GM21528 (cell line): Measurements from ENCODE around the gene C16orf96.

ENCODE experiments used
- ATAC-seq: cut with Tn5 transposase; IDR thresholded peaks from one replicate; pipeline ENCODE4 v1.9.1; 2021; ENCODE audit warnings: mild to moderate bottlenecking, moderate library complexity; ENCODE audit not compliant: unreplicated experiment, low FRiP score

Gene C16orf96

DNA sequence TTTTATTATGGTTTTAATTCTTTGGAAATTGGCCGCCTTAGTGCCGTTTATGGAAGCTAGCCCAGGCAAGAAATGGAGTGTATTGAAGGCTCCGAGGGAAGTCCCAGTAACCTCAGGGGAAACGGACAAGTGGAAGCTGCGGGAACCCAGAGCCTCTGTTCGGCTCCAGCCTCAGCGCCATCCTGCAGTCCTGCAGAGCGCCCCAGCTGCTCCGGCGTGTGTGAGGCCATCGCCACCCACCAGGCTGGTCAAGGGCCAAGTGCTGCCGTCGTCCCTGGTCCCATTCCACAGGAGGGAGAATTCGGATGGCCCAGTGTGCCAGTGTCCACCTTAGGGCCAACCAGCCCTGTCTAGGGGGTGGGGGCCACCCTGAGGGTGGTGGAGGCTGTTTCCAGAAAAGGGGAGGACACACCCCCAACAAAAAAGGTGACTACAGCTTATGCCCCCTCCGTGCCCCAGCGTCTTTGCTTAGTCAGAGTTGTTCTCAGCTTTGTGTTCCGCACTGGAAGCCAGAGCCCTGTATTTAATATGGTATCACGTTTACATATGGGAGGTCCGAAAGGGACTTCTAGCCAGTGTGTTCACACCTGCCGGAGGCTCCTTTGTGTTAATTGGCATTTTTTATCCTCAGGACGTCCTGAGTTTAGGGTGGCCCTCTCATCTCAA lies 81.5 kb downstream of the C16orf96 start:
- ATAC-seq = no peak

DNA sequence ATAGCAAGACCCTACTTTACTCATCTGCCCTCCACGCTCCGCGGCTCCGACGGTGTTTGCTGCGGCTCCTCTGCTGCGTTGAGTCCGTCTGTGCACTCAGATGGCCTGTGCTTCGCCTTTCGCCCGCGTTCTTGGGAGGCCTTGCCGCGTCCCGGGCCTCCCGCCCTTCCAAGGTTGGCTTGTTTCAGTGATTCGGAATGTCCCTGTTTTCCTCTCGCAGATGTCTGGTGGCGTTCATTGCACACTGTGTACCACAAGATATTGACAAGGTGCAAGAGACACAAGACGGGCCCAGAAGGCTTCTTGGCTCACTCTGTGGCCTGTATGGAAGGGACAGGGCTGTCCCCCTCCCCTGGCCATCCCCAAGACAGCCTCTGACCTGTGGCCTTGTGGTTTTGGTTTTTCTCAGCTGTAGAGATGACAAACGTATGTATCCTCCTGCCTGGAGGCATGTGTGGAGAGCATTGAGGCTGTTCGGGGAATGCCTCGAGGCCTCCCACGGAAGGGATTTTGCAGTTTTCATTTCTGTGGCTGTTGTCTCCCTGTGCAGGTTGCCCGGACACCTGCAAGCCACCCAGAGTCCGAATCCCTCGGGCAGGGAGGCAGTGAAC lies 83.9 kb downstream of the C16orf96 start:
- no peak for ATAC-seq

DNA sequence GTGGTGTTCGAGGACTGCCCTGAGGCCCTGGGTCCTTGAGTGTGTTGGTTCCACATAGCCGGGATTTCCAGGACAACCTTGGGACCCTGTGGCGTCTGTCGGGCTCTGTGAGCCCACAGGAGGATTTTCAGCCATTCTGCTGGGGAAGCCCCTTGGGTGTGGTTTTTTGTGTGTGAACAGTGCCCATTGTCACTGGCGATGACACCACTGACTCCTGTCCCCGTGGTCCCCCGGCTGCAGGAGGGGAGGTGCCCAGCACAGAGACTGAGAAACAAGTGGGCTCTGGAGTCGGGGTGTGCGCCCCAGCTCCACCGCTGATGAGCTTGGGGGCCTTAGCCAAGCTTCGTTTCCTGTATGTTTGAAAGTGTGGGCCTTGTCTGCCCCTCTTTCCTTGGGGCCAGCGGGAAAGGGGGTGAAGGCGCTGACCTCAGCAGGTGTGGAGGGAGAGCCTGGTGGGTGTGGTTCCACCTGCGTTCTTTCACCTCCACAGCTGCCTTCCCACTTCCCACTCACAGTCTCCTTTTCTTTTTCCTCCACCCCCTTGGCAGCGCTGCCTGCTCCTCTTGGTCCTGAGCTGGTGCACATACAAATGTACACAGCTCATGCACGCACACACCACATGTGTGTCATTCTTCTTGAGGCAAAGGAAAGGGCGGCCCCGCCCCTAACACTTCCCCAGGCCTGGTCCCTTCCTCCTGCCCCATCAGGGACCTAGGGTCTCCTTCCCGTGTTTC lies 84.6 kb downstream of the C16orf96 start:
- no peak for ATAC-seq

- no peak for ATAC-seq
Measured at GRCh38 chr16:4641306-4641687, 85.2 kb downstream of the C16orf96 start.

DNA sequence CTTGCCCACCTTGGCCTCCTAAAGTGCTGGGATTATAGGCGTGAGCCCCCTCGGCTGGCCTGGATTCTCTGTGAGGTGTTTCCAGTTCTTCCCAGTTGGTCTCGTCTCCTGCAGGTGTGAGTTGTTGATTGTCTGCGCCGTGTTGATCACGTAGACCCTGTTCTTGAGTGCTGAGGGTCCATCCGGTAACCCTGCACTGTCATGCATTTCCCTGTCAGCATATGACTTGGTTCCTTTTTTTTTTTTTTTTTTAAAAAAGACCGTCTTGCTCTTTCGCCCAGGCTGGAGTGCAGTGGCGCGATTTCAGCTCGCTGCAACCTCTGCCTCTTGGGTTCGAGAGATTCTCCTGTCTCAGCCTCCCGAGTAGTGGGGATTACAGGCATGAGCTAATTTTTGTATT lies 85.8 kb downstream of the C16orf96 start:
- ATAC-seq = no peak

- ATAC-seq = no peak
Measured at GRCh38 chr16:4646773-4647643, 90.9 kb downstream of the C16orf96 start.

- ATAC-seq = no peak
Measured at GRCh38 chr16:4647644-4647980, 91.5 kb downstream of the C16orf96 start.

GRCh38 chr16:4648917-4649316 lies 92.8 kb downstream of the C16orf96 start:
- ATAC-seq = no peak

GRCh38 chr16:4649744-4650442 lies 93.8 kb downstream of the C16orf96 start:
- no peak for ATAC-seq
